NK-92 treated with Interleukin-12 subunit alpha and Interleukin-12 subunit beta, amount 100 ng/mL, for 24 hours (cell line): ENCODE results near the gene FABP7.

Source experiments
- DNase-seq: peaks from one replicate; lab custom pipeline; 2025; lab: John Stamatoyannopoulos, UW

The FABP7 gene

GRCh38 chr6:122799140-122799745 is 19.7 kb downstream of the FABP7 start:
- no peak for DNase-seq

GRCh38 chr6:122799916-122800686 is 20.6 kb downstream of the FABP7 start:
- no peak for DNase-seq

GRCh38 chr6:122800906-122801305 is 21.4 kb downstream of the FABP7 start:
- no peak for DNase-seq

- no peak for DNase-seq
These were observed 21.9 kb downstream of the FABP7 start for GRCh38 chr6:122801397-122801796.

GRCh38 chr6:122803171-122803661 is 23.7 kb downstream of the FABP7 start:
- DNase-seq: no peak

GRCh38 chr6:122804962-122805485 is 25.5 kb downstream of the FABP7 start:
- DNase-seq: no peak

- DNase-seq: no peak
These were observed 26.8 kb downstream of the FABP7 start for GRCh38 chr6:122806291-122806690.

GRCh38 chr6:122808121-122808885 is 28.8 kb downstream of the FABP7 start:
- no peak for DNase-seq

GRCh38 chr6:122809001-122809400 is 29.5 kb downstream of the FABP7 start:
- no peak for DNase-seq

GRCh38 chr6:122809691-122810090 is 30.2 kb downstream of the FABP7 start:
- no peak for DNase-seq

- no peak for DNase-seq
These were observed 30.7 kb downstream of the FABP7 start for GRCh38 chr6:122810189-122810588.

GRCh38 chr6:122817358-122817757 is 37.8 kb downstream of the FABP7 start:
- no peak for DNase-seq

- no peak for DNase-seq
These were observed 38.2 kb downstream of the FABP7 start for GRCh38 chr6:122817766-122818165.

- DNase-seq: no peak
These were observed 39.4 kb downstream of the FABP7 start for GRCh38 chr6:122818866-122819265.

- no peak for DNase-seq
These were observed 41.6 kb downstream of the FABP7 start for GRCh38 chr6:122821095-122821494.

- no peak for DNase-seq
These were observed 45.6 kb downstream of the FABP7 start for GRCh38 chr6:122825163-122825562.

GRCh38 chr6:122829456-122829855 is 49.9 kb downstream of the FABP7 start:
- DNase-seq: no peak

GRCh38 chr6:122831511-122831910 is 52.0 kb downstream of the FABP7 start:
- DNase-seq: no peak

GRCh38 chr6:122832459-122832858 is 52.9 kb downstream of the FABP7 start:
- DNase-seq: no peak

GRCh38 chr6:122833021-122833491 is 53.5 kb downstream of the FABP7 start:
- no peak for DNase-seq
